GM12873 (cell line): Measurements from ENCODE around the gene C2orf78.

Experiments used
- CTCF ChIP-seq: IDR thresholded peaks from 2 replicates; pipeline ENCODE4 v1.5.1; 2012; ENCODE audit warnings: low read depth, mild to moderate bottlenecking, moderate library complexity, low read length, control low read depth; ENCODE audit not compliant: insufficient read depth; ENCODE audit errors: missing control alignments

The C2orf78 gene

GRCh38 chr2:73832930-73833329 lies 48.9 kb downstream of the C2orf78 start:
- no peak for TF ChIP-seq CTCF

GRCh38 chr2:73836141-73836943 lies 52.4 kb downstream of the C2orf78 start:
- no peak for TF ChIP-seq CTCF

- TF ChIP-seq CTCF, result no peak
Observed at GRCh38 chr2:73837847-73838585, 54.0 kb downstream of the C2orf78 start.

- no peak for TF ChIP-seq CTCF
Observed at GRCh38 chr2:73838889-73839534, 55.0 kb downstream of the C2orf78 start.

GRCh38 chr2:73839653-73840411 lies 55.8 kb downstream of the C2orf78 start:
- TF ChIP-seq CTCF, result peak; percentile 7

GRCh38 chr2:73841912-73842738 lies 58.1 kb downstream of the C2orf78 start:
- no peak for TF ChIP-seq CTCF
